K562 (cell line): ENCODE results near the gene MID1IP1. TPM values are rescaled to one million over a fixed set of nuclear protein-coding genes. Genes with fewer than 3 reads are reported as not detected.
A peak's percentile ranks its signal among the peaks of the same experiment; 100 is the strongest.

Experiments
- ATF1 ChIP-seq, 2 experiments: fragments of 450-650 bp in 1 of 2; IDR thresholded peaks; 2 replicates each; pipeline ENCODE4 v1.6.1; 2016; ENCODE audit warnings: missing compliant biosample characterization in 1 of 2, missing genetic modification characterization in 1 of 2
- CBFB ChIP-seq: sonication (generic); formaldehyde crosslinking; IDR thresholded peaks from 2 replicates; pipeline ENCODE4 v1.4.0; 2020; ENCODE audit warnings: mild to moderate bottlenecking, missing genetic modification reagents
- FOXM1 ChIP-seq, 2 experiments: fragments of 450-650 bp in 1 of 2; sonication (generic) in 1 of 2; formaldehyde crosslinking in 1 of 2; IDR thresholded peaks; 2 replicates each; pipeline versions ENCODE4 v1.6.1 to v1.9.0; 2017 to 2022; ENCODE audit warnings: low read depth in 2 of 2, mild to moderate bottlenecking in 2 of 2, missing genetic modification reagents in 1 of 2, moderate library complexity in 1 of 2
- GATAD2B ChIP-seq: fragments of 450-650 bp; IDR thresholded peaks from 2 replicates; pipeline ENCODE4 v1.6.1; 2017; ENCODE audit warnings: mild to moderate bottlenecking, borderline replicate concordance
- GTF2E2 ChIP-seq: fragments of 200-800 bp; sonication (Bioruptor generic); IDR thresholded peaks from 2 replicates; pipeline ENCODE4 v1.6.1; 2016; ENCODE audit warnings: missing genetic modification characterization, missing compliant biosample characterization
- HOXB6 ChIP-seq: fragments of 250-450 bp; sonication (Bioruptor Pico); IDR thresholded peaks from 2 replicates; pipeline ENCODE4 v1.5.1; 2022; ENCODE audit warnings: mild to moderate bottlenecking, borderline replicate concordance
- KLF6 ChIP-seq: fragments of 250-450 bp; sonication (Bioruptor Pico); IDR thresholded peaks from 2 replicates; pipeline ENCODE4 v1.4.0; 2020; ENCODE audit warnings: mild to moderate bottlenecking, moderate library complexity, borderline replicate concordance
- MEF2A ChIP-seq: IDR thresholded peaks from 2 replicates; pipeline ENCODE4 v1.6.1; 2011; ENCODE audit warnings: low read depth, mild to moderate bottlenecking, low read length, moderate library complexity; ENCODE audit not compliant: control insufficient read depth
- NONO ChIP-seq, 2 experiments: fragments of 200-400 bp in 1 of 2; fragments of 450-650 bp in 1 of 2; formaldehyde crosslinking in 1 of 2; IDR thresholded peaks; 2 replicates each; pipeline ENCODE4 v1.6.1; 2017; ENCODE audit warnings: low read depth in 2 of 2, mild to moderate bottlenecking in 2 of 2, moderate library complexity in 2 of 2, low read length in 1 of 2
- PURB ChIP-seq: sonication (generic); formaldehyde crosslinking; IDR thresholded peaks from 2 replicates; pipeline ENCODE4 v1.9.0; 2021; ENCODE audit warnings: low read depth, mild to moderate bottlenecking, missing genetic modification reagents
- ZNF184 ChIP-seq: sonication (generic); formaldehyde crosslinking; IDR thresholded peaks from 2 replicates; pipeline ENCODE4 v1.5.0; 2020; ENCODE audit warnings: missing genetic modification reagents
- ZNF561 ChIP-seq: fragments of 450-650 bp; formaldehyde crosslinking; conservative IDR thresholded peaks from 2 replicates; pipeline ENCODE4 v1.4.0; 2020; ENCODE audit warnings: mild to moderate bottlenecking, moderate library complexity
- polyA plus RNA-seq, 8 experiments: library from polyadenylated mRNA; depleted of rRNA in 4 of 8; stranded (reverse) in 5 of 8; unstranded in 3 of 8; fragments of >200 nt; fragmentation: Nextera tagmentation in 2 of 8; fragmentation: Illumina TruSeq in 1 of 8; extraction: Ambion mirVana in 2 of 8; extraction: Trizol in 1 of 8; gene quantifications; 2 replicates each; pipeline versions ENCODE4 v1.2.1 to v1.2.3, GENCODE V29; 2011 to 2014; ENCODE audit warnings: inconsistent platforms in 1 of 8, missing spikeins in 1 of 8
- total RNA-seq, 7 experiments: library from RNA; depleted of rRNA in 6 of 7; stranded (reverse); fragments of >200 nt in 6 of 7; fragmentation: Illumina TruSeq in 2 of 7; extraction: Trizol in 2 of 7; gene quantifications; 2 replicates each; pipeline versions ENCODE4 v1.2.1 to v1.2.3, GENCODE V29; 2011 to 2021; ENCODE audit warnings: low replicate concordance in 1 of 7
- TF ChIP-seq, protein P1 (sequence below): sonication (generic); formaldehyde crosslinking; IDR thresholded peaks from 2 replicates; pipeline ENCODE4 v1.8.0; 2022; ENCODE audit warnings: mild to moderate bottlenecking, missing genetic modification reagents
- TF ChIP-seq, protein P2 (sequence below): fragments of 450-650 bp; conservative IDR thresholded peaks from 2 replicates; pipeline ENCODE4 v1.6.1; 2016; ENCODE audit warnings: missing genetic modification characterization, low read depth, mild to moderate bottlenecking, control low read depth, missing compliant biosample characterization
- TF ChIP-seq, protein P3 (sequence below): fragments of 250-450 bp; sonication (Bioruptor Pico); IDR thresholded peaks from 2 replicates; pipeline ENCODE4 v1.5.0; 2021; ENCODE audit warnings: mild to moderate bottlenecking, moderate library complexity
- TF ChIP-seq, protein P4 (sequence below): sonication (generic); formaldehyde crosslinking; IDR thresholded peaks from 2 replicates; pipeline ENCODE4 v1.8.1; 2023; ENCODE audit warnings: mild to moderate bottlenecking, missing genetic modification reagents
- TF ChIP-seq, protein P5 (sequence below): fragments of 450-650 bp; conservative IDR thresholded peaks from 2 replicates; pipeline ENCODE4 v1.6.1; 2016; ENCODE audit warnings: missing genetic modification characterization, low read depth, mild to moderate bottlenecking, missing compliant biosample characterization, moderate library complexity

MID1IP1 gene
- total and polyA plus RNA-seq, 9 of the 15 experiments (the other 6 are each of a cell fraction or from before 2014, with no cell fraction given), result 0.51 to 102 (median 27.5) TPM

DNA sequence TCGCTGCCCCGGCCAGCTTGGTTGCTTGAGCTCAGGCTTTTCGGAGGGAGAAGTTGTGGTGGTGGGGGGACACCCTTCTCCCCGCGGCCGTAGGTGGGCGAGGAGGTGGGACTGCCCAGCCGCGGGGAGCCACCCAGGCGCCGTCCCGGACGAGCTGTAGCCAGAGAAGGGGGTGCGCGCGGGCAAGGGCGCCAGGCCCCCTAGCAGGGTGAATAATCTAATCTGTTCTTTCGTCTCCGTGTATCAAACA is 3.1 kb downstream of the MID1IP1 start (continued):
- TF ChIP-seq ATF1 (CRISPR knock-in tag; IDR thresholded peaks at IDR 0.05) (no peak), ATF1 (tag; IDR thresholded peaks at IDR 0.05) (no peak), ZNF561 (no peak), GTF2E2 (tag) (0 out of 2 replicates have a peak, but pooled peaks have one; percentile 2), HOXB6 (CRISPR knock-in tag) (no peak), CBFB (CRISPR knock-in tag) (no peak), FOXM1 (IDR thresholded peaks at IDR 0.05; ENCODE audit: low read depth) (no peak), FOXM1 (CRISPR knock-in tag; IDR thresholded peaks at IDR 0.05; ENCODE audit: low read depth) (no peak), MEF2A (no peak), KLF6 (CRISPR knock-in tag) (no peak), PURB (CRISPR knock-in tag) (no peak), ZNF184 (CRISPR knock-in tag) (no peak), GATAD2B (no peak), NONO (IDR thresholded peaks at IDR 0.05; ENCODE audit: low read depth in 2 of 2, low read length in 1 of 2) (peak in 1 of 2 experiments; percentile 3; a peak in 1 of 4 replicates)
- TF ChIP-seq, protein P1, sequence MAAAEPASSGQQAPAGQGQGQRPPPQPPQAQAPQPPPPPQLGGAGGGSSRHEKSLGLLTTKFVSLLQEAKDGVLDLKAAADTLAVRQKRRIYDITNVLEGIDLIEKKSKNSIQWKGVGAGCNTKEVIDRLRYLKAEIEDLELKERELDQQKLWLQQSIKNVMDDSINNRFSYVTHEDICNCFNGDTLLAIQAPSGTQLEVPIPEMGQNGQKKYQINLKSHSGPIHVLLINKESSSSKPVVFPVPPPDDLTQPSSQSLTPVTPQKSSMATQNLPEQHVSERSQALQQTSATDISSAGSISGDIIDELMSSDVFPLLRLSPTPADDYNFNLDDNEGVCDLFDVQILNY (CRISPR knock-in tag), result no peak
- TF ChIP-seq, protein P2, sequence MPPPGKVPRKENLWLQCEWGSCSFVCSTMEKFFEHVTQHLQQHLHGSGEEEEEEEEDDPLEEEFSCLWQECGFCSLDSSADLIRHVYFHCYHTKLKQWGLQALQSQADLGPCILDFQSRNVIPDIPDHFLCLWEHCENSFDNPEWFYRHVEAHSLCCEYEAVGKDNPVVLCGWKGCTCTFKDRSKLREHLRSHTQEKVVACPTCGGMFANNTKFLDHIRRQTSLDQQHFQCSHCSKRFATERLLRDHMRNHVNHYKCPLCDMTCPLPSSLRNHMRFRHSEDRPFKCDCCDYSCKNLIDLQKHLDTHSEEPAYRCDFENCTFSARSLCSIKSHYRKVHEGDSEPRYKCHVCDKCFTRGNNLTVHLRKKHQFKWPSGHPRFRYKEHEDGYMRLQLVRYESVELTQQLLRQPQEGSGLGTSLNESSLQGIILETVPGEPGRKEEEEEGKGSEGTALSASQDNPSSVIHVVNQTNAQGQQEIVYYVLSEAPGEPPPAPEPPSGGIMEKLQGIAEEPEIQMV (tag), result no peak
- TF ChIP-seq, protein P3, sequence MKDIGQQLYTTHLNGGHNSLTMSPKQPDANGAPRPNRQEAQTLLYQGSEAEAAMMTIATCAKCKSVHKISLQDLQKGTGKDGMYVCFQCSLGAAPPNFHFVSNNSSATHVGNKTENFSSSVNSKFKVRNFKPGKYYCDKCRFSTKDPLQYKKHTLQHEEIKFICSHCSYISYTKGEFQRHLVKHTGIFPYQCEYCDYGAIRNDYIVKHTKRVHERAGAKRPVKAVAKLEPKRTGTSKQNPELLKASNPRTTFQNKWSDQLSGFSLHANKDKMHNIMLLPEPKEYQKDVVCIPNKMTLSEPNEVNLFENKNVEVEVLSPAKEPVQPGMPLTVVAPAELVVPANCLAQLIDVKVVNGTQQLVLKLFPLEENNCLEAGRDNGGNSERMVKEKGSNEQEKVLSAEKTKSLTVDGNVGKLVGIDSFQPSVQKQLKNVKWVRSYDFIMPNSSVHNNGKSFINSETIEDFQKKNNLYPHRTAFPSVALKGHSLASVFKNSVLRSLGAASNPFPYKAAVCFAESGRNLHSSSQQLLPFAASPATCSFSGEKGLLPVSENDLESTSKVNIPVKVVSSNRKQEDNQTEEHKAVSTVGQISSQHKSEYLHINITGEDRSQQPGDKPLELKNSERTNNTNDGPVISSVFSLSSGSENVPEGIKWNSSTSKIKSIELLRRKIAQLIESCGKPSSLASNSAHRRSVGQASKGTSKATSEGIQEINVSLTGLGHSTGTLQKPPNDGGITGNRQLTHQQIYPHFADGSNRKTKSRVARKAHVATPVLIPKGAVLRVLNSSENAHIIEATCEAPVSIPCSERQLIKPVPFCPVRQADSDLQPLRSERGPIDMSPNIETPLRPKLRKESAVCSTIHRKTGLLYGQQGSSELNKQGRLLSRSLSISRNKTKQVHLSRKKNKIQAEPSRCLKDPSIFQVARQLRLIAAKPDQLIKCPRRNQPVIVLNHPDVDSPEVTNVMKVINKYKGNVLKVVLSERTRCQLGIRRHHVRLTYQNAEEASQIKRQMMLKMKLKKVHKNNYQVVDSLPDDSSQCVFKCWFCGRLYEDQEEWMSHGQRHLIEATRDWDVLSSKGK (CRISPR knock-in tag), result no peak
- TF ChIP-seq, protein P4, sequence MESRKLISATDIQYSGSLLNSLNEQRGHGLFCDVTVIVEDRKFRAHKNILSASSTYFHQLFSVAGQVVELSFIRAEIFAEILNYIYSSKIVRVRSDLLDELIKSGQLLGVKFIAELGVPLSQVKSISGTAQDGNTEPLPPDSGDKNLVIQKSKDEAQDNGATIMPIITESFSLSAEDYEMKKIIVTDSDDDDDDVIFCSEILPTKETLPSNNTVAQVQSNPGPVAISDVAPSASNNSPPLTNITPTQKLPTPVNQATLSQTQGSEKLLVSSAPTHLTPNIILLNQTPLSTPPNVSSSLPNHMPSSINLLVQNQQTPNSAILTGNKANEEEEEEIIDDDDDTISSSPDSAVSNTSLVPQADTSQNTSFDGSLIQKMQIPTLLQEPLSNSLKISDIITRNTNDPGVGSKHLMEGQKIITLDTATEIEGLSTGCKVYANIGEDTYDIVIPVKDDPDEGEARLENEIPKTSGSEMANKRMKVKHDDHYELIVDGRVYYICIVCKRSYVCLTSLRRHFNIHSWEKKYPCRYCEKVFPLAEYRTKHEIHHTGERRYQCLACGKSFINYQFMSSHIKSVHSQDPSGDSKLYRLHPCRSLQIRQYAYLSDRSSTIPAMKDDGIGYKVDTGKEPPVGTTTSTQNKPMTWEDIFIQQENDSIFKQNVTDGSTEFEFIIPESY, result no peak
- TF ChIP-seq, protein P5, sequence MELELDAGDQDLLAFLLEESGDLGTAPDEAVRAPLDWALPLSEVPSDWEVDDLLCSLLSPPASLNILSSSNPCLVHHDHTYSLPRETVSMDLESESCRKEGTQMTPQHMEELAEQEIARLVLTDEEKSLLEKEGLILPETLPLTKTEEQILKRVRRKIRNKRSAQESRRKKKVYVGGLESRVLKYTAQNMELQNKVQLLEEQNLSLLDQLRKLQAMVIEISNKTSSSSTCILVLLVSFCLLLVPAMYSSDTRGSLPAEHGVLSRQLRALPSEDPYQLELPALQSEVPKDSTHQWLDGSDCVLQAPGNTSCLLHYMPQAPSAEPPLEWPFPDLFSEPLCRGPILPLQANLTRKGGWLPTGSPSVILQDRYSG, result no peak
